A549 (cell line): Measurements from ENCODE around the gene NMT1. TPM values are rescaled to one million over a fixed set of nuclear protein-coding genes. Genes with fewer than 3 reads are reported as not detected.

Source experiments
- ATAC-seq, 2 experiments: fragments of 200-7000 bp in 1 of 2; fragments of >200 bp in 1 of 2; cut with Nextera tagmentation in 1 of 2; cut with Tn5 transposase in 1 of 2; 3 replicates each; pipeline versions ENCODE4 v1.8.0 to v1.9.1; 2018 to 2020; ENCODE audit warnings: mild to moderate bottlenecking in 1 of 2, moderate library complexity in 1 of 2
- CTCF ChIA-PET: fragments of 300-600 bp; sonication (Branson Sonifier 250); formaldehyde crosslinking; extraction: SDS; loops from one replicate; lab custom pipeline; 2021; ENCODE audit warnings: antibody characterized with exemption, inconsistent platforms; lab: Yijun Ruan, JAX
- POLR2A ChIA-PET: fragments of 350-600 bp; formaldehyde crosslinking; extraction: SDS; loops from one replicate; lab custom pipeline; 2021; ENCODE audit warnings: antibody characterized with exemption, inconsistent platforms; lab: Yijun Ruan, JAX
- DNase-seq, 2 experiments: peaks; one replicate each; pipeline versions ENCODE4 v3.0.0 to v3.0.0-alpha.2; 2011 to 2016; ENCODE audit warnings: low read depth in 1 of 2, low spot score in 1 of 2
- FAIRE-seq: peaks from 2 replicates; lab custom pipeline; 2011; peaks lifted over from hg19 to GRCh38; lab: Jason Lieb, UNC
- H3K27ac ChIP-seq, 2 experiments: fragments of >200 bp; sonication (Bioruptor Twin); formaldehyde crosslinking; 3 replicates each; pipeline ENCODE4 v1.5.1; 2016 to 2017
- H3K4me1 ChIP-seq: fragments of >200 bp; sonication (Bioruptor Twin); formaldehyde crosslinking; 3 replicates; pipeline ENCODE4 v1.6.1; 2016
- H3K4me2 ChIP-seq: fragments of >200 bp; sonication (Bioruptor Twin); formaldehyde crosslinking; 3 replicates; pipeline ENCODE4 v1.6.1; 2016
- H3K4me3 ChIP-seq: fragments of >200 bp; sonication (Bioruptor Twin); formaldehyde crosslinking; 3 replicates; pipeline ENCODE4 v1.5.1; 2016
- H3K9me3 ChIP-seq: fragments of >200 bp; sonication (Bioruptor Twin); formaldehyde crosslinking; 3 replicates; pipeline ENCODE4 v1.6.1; 2016
- BCL3 ChIP-seq: fragments of >200 bp; sonication (Bioruptor Twin); formaldehyde crosslinking; IDR thresholded peaks from 3 replicates; pipeline ENCODE4 v1.6.1; 2016
- BHLHE40 ChIP-seq: IDR thresholded peaks from 2 replicates; pipeline ENCODE4 v1.6.1; 2012; ENCODE audit warnings: low read depth, low read length, inconsistent platforms
- CBX2 ChIP-seq: fragments of 200-600 bp; sonication (generic); IDR thresholded peaks from 2 replicates; pipeline ENCODE4 v1.6.1; 2016; ENCODE audit warnings: low read depth, mild to moderate bottlenecking, borderline replicate concordance
- CBX8 ChIP-seq: fragments of 200-600 bp; sonication (generic); IDR thresholded peaks from 2 replicates; pipeline ENCODE4 v1.6.1; 2016
- CHD2 ChIP-seq: fragments of 150-350 bp; IDR thresholded peaks from 2 replicates; pipeline ENCODE4 v1.6.1; 2014; ENCODE audit warnings: low read length; ENCODE audit not compliant: partially characterized antibody
- CHD4 ChIP-seq: fragments of 200-600 bp; sonication (generic); IDR thresholded peaks from 2 replicates; pipeline ENCODE4 v1.6.1; 2016; ENCODE audit warnings: antibody characterized with exemption, mild to moderate bottlenecking, borderline replicate concordance
- E2F6 ChIP-seq: IDR thresholded peaks from 2 replicates; pipeline ENCODE4 v1.6.1; 2012; ENCODE audit warnings: low read depth, borderline replicate concordance
- EHF ChIP-seq: fragments of 250-450 bp; sonication (Bioruptor Pico); IDR thresholded peaks from 2 replicates; pipeline ENCODE4 v1.5.0; 2020; ENCODE audit warnings: mild to moderate bottlenecking
- HES2 ChIP-seq: fragments of >200 bp; sonication (Bioruptor Twin); formaldehyde crosslinking; IDR thresholded peaks from 2 replicates; pipeline ENCODE4 v1.6.1; 2016
- HEYL ChIP-seq: fragments of 250-450 bp; sonication (Bioruptor Pico); IDR thresholded peaks from 2 replicates; pipeline ENCODE4 v1.8.0; 2021; ENCODE audit warnings: mild to moderate bottlenecking, moderate library complexity
- HOXA7 ChIP-seq: fragments of 250-450 bp; sonication (Bioruptor Pico); IDR thresholded peaks from 2 replicates; pipeline ENCODE4 v1.5.0; 2020; ENCODE audit warnings: mild to moderate bottlenecking, moderate library complexity
- HOXB5 ChIP-seq: fragments of 250-450 bp; sonication (Bioruptor Pico); IDR thresholded peaks from 2 replicates; pipeline ENCODE4 v1.5.0; 2020; ENCODE audit warnings: mild to moderate bottlenecking, moderate library complexity
- KDM1A ChIP-seq: fragments of 200-600 bp; sonication (generic); IDR thresholded peaks from 2 replicates; pipeline ENCODE4 v1.6.1; 2016; ENCODE audit warnings: low read depth, mild to moderate bottlenecking
- KDM5A ChIP-seq: fragments of 200-600 bp; sonication (generic); IDR thresholded peaks from 2 replicates; pipeline ENCODE4 v1.6.1; 2016; ENCODE audit warnings: antibody characterized with exemption, mild to moderate bottlenecking
- MAX ChIP-seq: IDR thresholded peaks from 2 replicates; pipeline ENCODE4 v1.6.1; 2012
- MYC ChIP-seq: IDR thresholded peaks from 2 replicates; pipeline ENCODE4 v1.6.1; 2012; ENCODE audit warnings: mild to moderate bottlenecking, inconsistent platforms, low read length, improper control_type of control experiment, borderline replicate concordance
- NFE2L2 ChIP-seq: fragments of 150-350 bp; conservative IDR thresholded peaks from 2 replicates; pipeline ENCODE4 v1.6.1; 2014; ENCODE audit warnings: low read length
- NPAS2 ChIP-seq: fragments of 250-450 bp; sonication (Bioruptor Pico); IDR thresholded peaks from 2 replicates; pipeline ENCODE4 v1.8.0; 2022; ENCODE audit warnings: mild to moderate bottlenecking, moderate library complexity, borderline replicate concordance
- PBX3 ChIP-seq: IDR thresholded peaks from 2 replicates; pipeline ENCODE4 v1.6.1; 2012
- POLR2A ChIP-seq: IDR thresholded peaks from 2 replicates; pipeline ENCODE4 v1.6.1; 2012; ENCODE audit warnings: mild to moderate bottlenecking, low read length
- POLR2AphosphoS2 ChIP-seq: conservative IDR thresholded peaks from 2 replicates; pipeline ENCODE4 v1.6.1; 2012; ENCODE audit warnings: low read length, improper control_type of control experiment, inconsistent platforms
- REST ChIP-seq: fragments of 200-600 bp; sonication (generic); IDR thresholded peaks from 2 replicates; pipeline ENCODE4 v1.6.1; 2016; ENCODE audit warnings: antibody characterized with exemption, mild to moderate bottlenecking, moderate library complexity
- RFX5 ChIP-seq: fragments of 450-650 bp; IDR thresholded peaks from 2 replicates; pipeline ENCODE4 v1.7.1; 2014; ENCODE audit warnings: antibody characterized with exemption, mild to moderate bottlenecking, moderate library complexity
- SMC3 ChIP-seq: fragments of >200 bp; sonication (Bioruptor Twin); formaldehyde crosslinking; IDR thresholded peaks from 3 replicates; pipeline ENCODE4 v1.6.1; 2018; ENCODE audit warnings: inconsistent platforms
- TP53 ChIP-seq: fragments of 250-450 bp; sonication (Bioruptor Pico); IDR thresholded peaks from 2 replicates; pipeline ENCODE4 v1.5.0; 2021; ENCODE audit warnings: mild to moderate bottlenecking, moderate library complexity
- WGBS: methylation state at CpG from one replicate; pipeline ENCODE4 v1.1.6; 2017; ENCODE audit errors: missing lambda C conversion rate; 5-methylcytosine and 5-hydroxymethylcytosine counted together
- polyA plus RNA-seq, 4 experiments: library from polyadenylated mRNA; depleted of rRNA in 3 of 4; stranded (reverse); fragments of >200 nt; fragmentation: RNase III in 1 of 4; extraction: RNeasy Plus Mini Kit Qiagen cat#74134 plus additional on column Dnase treatment in 1 of 4; gene quantifications; 2 replicates in 3 of 4; 3 replicates in 1 of 4; pipeline ENCODE4 v1.2.3, GENCODE V29; 2011 to 2017

Gene NMT1
- polyA plus RNA-seq, 2 of the 4 experiments (the other 2 are of a cell fraction), result 82.9 to 270 TPM

- TF ChIP-seq REST (no peak), MYC (no peak), HOXB5 (CRISPR knock-in tag) (no peak)
- TF ChIP-seq, all 56 proteins: peak for 0
Observed at GRCh38 chr17:45101546-45101882, 40.4 kb downstream of the NMT1 start (continued).

GRCh38 chr17:45101883-45102811 lies 41.0 kb downstream of the NMT1 start:
- POLR2A ChIA-PET, result no interaction called here
- Histone ChIP-seq H3K4me1 (peaks cover 7% of the 10 kb centered on the region; the same call in 2 of the 3 replicates), H3K9me3 (no peaks in the 10 kb centered on the region), H3K27ac (peak overlapping the region in 1 of 2 experiments; percentile 22; a peak in 1 of 6 replicates)
- no peak for DNase-seq
- no peak for FAIRE-seq
- 89% methylated on average over 12 of the region's 12 CpGs for WGBS
- no peak for TF ChIP-seq NFE2L2
- TF ChIP-seq POLR2A, result no peak
- no peak for TF ChIP-seq MYC
- no peak for TF ChIP-seq POLR2AphosphoS2
- TF ChIP-seq, all 56 proteins: peak for 0
- H3K4me3 ChIP-seq, result no peak overlapping the region
- CTCF ChIA-PET, result interaction anchor here (1.0 to 30.6 kb wide), 7 partner anchors 7 to 133 kb away, joined by 3 to 742 read pairs (median 64); partner anchors contain the start of genes ACBD4 and PLCD3
- no peak for ATAC-seq
- no peak overlapping the region for H3K4me2 ChIP-seq

- DNase-seq (no peak), FAIRE-seq (no peak), ATAC-seq (no peak)
- Histone ChIP-seq H3K27ac (no peak overlapping the region), H3K4me1 (peaks cover 7% of the 10 kb centered on the region; the same call in 2 of the 3 replicates), H3K4me3 (no peak overlapping the region), H3K4me2 (no peak overlapping the region), H3K9me3 (no peaks in the 10 kb centered on the region)
- no peak for TF ChIP-seq HEYL (CRISPR knock-in tag)
- TF ChIP-seq RFX5, result no peak
- no peak for TF ChIP-seq TP53 (CRISPR knock-in tag)
- no peak for TF ChIP-seq BHLHE40
- no peak for TF ChIP-seq MAX
- TF ChIP-seq CHD2, result no peak
- TF ChIP-seq E2F6, result no peak
- no peak for TF ChIP-seq KDM5A
- no peak for TF ChIP-seq NPAS2 (CRISPR knock-in tag)
- TF ChIP-seq KDM1A, result no peak
- no peak for TF ChIP-seq CBX2
- TF ChIP-seq HES2, result no peak
- no peak for TF ChIP-seq HOXA7 (CRISPR knock-in tag)
- no peak for TF ChIP-seq BCL3
- TF ChIP-seq SMC3, result no peak
- TF ChIP-seq CHD4, result no peak
- no peak for TF ChIP-seq CBX8
- TF ChIP-seq PBX3, result no peak
- no peak for TF ChIP-seq EHF
- CTCF ChIA-PET, result interaction anchor here (0.6 to 30.6 kb wide), 8 partner anchors 8 to 192 kb away, joined by 3 to 742 read pairs (median 14); partner anchors contain the start of genes ACBD4 and PLCD3
- 90% methylated on average over 9 of the region's 9 CpGs for WGBS
- POLR2A ChIA-PET, result no interaction called here
Observed at GRCh38 chr17:45102856-45103255, 41.7 kb downstream of the NMT1 start.
